22Rv1 (cell line): ENCODE data around the gene ARHGAP31.

ENCODE experiments used
- H3K27ac ChIP-seq: fragments of 450-650 bp; 2 replicates; pipeline ENCODE4 v1.5.1; 2017
- ZFX ChIP-seq: fragments of 450-650 bp; IDR thresholded peaks from 2 replicates; pipeline ENCODE4 v1.6.1; 2017; ENCODE audit warnings: antibody characterized with exemption, borderline replicate concordance
- TF ChIP-seq, protein P1 (sequence below): fragments of 450-650 bp; IDR thresholded peaks from 2 replicates; pipeline ENCODE4 v1.5.1; 2017; ENCODE audit warnings: mild to moderate bottlenecking

The ARHGAP31 gene

DNA sequence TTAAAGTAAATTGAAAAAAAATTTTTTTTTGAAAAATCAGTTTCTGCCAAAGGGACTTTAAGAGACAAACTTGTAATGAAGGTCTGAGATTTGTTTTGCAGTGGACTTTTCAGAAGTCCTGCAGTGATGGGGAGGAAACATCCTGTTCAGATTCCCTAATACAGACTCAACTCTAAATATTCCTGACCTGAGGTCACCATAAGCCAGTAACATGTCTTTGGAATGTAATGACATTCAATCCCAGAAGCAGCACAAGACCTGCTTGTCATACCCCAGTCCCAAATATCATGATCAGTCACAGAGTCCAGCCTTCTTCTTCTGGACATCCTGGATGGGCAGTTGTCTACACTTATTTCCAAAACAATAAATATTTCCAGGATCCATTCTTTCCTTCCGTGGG lies 115.7 kb downstream of the ARHGAP31 start:
- H3K27ac ChIP-seq, result no peak overlapping the region
- TF ChIP-seq, protein P1, sequence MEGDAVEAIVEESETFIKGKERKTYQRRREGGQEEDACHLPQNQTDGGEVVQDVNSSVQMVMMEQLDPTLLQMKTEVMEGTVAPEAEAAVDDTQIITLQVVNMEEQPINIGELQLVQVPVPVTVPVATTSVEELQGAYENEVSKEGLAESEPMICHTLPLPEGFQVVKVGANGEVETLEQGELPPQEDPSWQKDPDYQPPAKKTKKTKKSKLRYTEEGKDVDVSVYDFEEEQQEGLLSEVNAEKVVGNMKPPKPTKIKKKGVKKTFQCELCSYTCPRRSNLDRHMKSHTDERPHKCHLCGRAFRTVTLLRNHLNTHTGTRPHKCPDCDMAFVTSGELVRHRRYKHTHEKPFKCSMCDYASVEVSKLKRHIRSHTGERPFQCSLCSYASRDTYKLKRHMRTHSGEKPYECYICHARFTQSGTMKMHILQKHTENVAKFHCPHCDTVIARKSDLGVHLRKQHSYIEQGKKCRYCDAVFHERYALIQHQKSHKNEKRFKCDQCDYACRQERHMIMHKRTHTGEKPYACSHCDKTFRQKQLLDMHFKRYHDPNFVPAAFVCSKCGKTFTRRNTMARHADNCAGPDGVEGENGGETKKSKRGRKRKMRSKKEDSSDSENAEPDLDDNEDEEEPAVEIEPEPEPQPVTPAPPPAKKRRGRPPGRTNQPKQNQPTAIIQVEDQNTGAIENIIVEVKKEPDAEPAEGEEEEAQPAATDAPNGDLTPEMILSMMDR, result no peak
- no peak for TF ChIP-seq ZFX

DNA sequence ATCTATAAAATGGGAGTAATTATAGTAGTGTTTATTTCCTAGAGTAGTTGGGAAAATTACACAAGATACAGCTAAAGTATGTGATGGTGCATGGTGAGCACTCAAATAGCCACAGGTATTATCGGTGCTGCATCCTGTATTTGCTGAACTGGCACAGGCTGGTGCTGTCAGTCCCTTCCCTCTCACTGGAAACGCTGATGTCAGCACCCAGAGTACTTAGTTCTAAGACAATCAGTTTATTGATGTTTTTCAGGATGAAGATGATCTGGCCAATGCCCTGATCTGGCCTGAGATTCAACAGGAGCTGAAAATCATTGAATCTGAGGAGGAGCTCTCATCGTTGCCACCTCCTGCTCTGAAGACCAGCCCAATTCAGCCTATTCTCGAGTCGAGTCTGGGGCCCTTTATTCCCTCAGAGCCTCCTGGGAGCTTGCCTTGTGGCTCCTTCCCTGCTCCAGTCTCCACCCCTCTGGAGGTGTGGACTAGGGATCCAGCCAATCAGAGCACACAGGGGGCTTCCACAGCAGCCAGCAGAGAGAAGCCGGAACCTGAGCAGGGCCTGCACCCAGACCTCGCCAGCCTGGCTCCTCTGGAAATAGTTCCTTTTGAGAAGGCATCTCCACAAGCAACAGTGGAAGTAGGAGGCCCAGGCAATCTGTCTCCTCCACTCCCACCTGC lies 119.6 kb downstream of the ARHGAP31 start:
- no peak overlapping the region for H3K27ac ChIP-seq
- TF ChIP-seq, protein P1, result no peak
- no peak for TF ChIP-seq ZFX

DNA sequence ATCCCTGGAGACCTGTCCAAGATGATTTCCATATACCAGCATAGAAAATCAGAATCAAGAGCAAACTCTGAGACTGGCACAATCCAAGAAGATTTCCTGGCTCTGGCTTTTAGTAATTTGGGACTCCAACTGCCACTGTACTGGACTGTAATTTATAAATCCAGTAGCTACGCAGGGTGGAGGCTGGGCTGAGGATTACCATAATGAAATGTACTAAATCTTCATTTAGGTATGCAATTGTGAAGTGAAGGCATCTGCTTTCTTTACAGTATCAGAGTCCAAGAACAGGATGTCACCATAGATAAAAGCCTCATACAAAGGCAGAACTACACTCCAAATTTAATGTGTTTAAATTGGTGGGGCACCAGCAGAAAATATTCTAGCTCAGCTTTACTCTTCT lies 122.7 kb downstream of the ARHGAP31 start:
- H3K27ac ChIP-seq, result no peak overlapping the region
- TF ChIP-seq, protein P1, result no peak
- no peak for TF ChIP-seq ZFX

DNA sequence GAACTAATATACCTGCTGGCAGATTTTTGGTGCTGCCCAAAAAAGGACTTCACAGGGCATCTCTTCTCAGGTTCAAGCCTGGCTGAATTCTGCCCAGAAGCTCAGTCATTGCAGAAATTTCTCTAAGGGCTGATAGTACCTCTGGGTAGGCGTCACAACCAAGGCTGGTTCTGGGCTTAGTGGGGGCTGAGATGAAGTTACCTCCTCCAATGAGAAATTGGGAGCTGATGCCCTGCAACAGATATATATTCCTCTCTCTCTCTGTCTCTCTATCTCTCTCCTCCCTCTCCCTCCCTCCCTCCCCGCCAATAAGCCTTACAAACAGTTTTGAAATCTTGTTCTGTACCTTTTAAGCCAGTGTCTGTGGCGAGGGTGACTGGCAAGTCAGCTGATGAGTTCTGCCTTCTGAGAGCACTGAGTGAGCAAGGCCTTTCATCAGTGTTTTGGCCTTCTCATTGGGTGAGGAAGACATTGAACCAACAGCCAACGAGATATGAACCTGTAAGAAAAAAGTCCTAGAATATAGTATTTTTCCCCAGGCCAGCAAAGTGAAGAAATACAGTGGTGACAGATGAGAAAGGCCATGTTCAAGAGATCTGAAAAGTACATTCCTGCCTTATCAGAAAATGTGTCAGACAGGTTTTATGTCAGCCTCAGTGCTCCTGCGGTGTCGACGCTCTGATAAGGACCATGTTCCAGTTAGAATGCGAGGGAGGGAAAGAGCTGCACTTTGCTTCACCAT lies 123.8 kb downstream of the ARHGAP31 start:
- no peak overlapping the region for H3K27ac ChIP-seq
- TF ChIP-seq ZFX, result no peak
- TF ChIP-seq, protein P1, result no peak

DNA sequence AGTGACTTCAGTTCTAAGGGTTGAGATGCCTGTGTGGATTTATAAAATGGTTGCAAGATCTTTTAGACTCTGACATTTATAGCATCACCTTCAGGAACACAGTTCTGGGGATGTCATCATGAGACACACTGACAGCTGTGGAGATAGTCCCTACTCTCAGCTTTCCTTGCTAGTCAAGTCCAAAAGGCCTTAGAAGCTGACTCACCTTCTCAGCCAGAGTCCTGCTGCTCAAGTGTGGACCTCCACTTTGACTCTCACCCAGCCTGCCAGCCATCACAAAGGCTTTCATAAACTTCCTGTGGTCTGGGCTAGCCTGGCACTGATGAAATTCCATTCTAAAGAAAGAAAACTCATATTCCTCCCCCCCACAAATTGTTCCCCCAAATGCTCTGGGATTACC lies 124.5 kb downstream of the ARHGAP31 start:
- TF ChIP-seq, protein P1, result no peak
- no peak for TF ChIP-seq ZFX
- H3K27ac ChIP-seq, result no peak overlapping the region

DNA sequence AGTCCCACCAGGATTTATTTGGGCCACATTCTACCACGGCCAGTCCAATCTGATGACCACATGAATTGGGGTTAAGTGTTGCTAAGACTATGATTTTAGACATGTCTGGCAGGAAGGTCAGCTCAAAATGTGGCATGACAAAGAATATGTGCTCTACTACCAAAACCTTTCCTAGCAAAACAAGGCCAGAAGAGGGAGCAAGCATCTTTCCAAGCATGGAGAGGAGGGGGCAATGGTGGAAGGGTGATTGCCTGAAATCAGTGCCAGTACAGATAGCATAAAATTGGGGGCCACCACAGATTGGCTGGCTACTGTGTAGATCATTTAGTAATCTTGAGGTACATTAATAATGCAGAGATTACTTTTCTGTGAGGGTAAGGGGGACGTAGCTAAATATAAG lies 126.0 kb downstream of the ARHGAP31 start:
- TF ChIP-seq ZFX, result no peak
- TF ChIP-seq, protein P1, result no peak
- H3K27ac ChIP-seq, result no peak overlapping the region

DNA sequence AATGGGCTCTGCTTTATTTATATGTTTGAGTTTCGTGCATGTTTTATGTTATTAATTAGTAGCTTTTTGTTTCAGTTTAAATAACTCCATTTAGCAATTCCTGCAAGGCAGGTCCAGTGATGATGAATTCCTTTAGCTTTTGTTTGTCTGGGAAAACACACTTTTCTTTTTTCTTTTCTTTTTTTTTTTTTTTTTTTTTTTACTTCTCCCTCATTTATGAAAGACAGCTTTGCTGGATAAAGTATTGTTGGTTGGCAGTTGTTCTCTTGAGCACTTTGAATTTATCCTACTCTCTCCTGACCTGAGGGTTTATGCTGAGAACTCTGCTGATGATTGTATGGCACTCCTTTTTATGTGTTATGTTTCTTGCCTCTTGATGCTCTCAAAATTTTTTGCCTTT lies 133.5 kb downstream of the ARHGAP31 start:
- no peak overlapping the region for H3K27ac ChIP-seq
- no peak for TF ChIP-seq ZFX
- TF ChIP-seq, protein P1, result no peak
